Activated CD4-positive, CD25-positive, alpha-beta regulatory T cell (primary cell): ENCODE results near the gene NYNRIN.

ENCODE experiments used
- DNase-seq, 4 experiments: peaks; one replicate each; lab custom pipeline; 2025; lab: John Stamatoyannopoulos, UW

NYNRIN gene

GRCh38 chr14:24456980-24457379 lies 58.2 kb downstream of the NYNRIN start:
- DNase-seq: no peak

- no peak for DNase-seq
Observed at GRCh38 chr14:24458736-24459135, 59.9 kb downstream of the NYNRIN start.

- DNase-seq: no peak
Observed at GRCh38 chr14:24459331-24459730, 60.5 kb downstream of the NYNRIN start.

- no peak for DNase-seq
Observed at GRCh38 chr14:24461336-24461735, 62.5 kb downstream of the NYNRIN start.

- DNase-seq: no peak
Observed at GRCh38 chr14:24463017-24463883, 64.4 kb downstream of the NYNRIN start.

- DNase-seq: no peak
Observed at GRCh38 chr14:24463884-24464785, 65.3 kb downstream of the NYNRIN start.

- DNase-seq: no peak
Observed at GRCh38 chr14:24465368-24465767, 66.6 kb downstream of the NYNRIN start.

GRCh38 chr14:24465805-24466204 lies 67.0 kb downstream of the NYNRIN start:
- DNase-seq: no peak
